HEK293T (cell line): Measurements from ENCODE around the gene ARHGEF19.
"Not testable (repeated sequence)": the region's sequence is repeated elsewhere in the genome, so short reads cannot be mapped to it uniquely, and the experiment has no call there.

ENCODE experiments used
- CTCF ChIA-PET: fragments of 350-600 bp; formaldehyde crosslinking; extraction: SDS; loops from one replicate; lab custom pipeline; 2021; ENCODE audit warnings: antibody characterized with exemption, inconsistent platforms; lab: Yijun Ruan, JAX
- POLR2A ChIA-PET: fragments of 350-600 bp; formaldehyde crosslinking; extraction: SDS; loops from one replicate; lab custom pipeline; 2020; ENCODE audit warnings: antibody characterized with exemption, inconsistent platforms; lab: Yijun Ruan, JAX
- DNase-seq: peaks from one replicate; pipeline ENCODE4 v3.0.0; 2012; ENCODE audit warnings: mixed read lengths; ENCODE audit errors: extremely low spot score
- ARNT ChIP-seq: fragments of 450-650 bp; IDR thresholded peaks from 2 replicates; pipeline ENCODE4 v1.6.1; 2017; ENCODE audit warnings: mild to moderate bottlenecking
- BHLHE40 ChIP-seq: fragments of 450-650 bp; IDR thresholded peaks from 2 replicates; pipeline ENCODE4 v1.6.1; 2016; ENCODE audit warnings: mild to moderate bottlenecking, moderate library complexity, borderline replicate concordance
- CTBP1 ChIP-seq: fragments of 450-650 bp; IDR thresholded peaks from 2 replicates; pipeline ENCODE4 v1.6.1; 2016; ENCODE audit warnings: borderline replicate concordance
- ELF4 ChIP-seq: fragments of 450-650 bp; IDR thresholded peaks from 2 replicates; pipeline ENCODE4 v1.6.1; 2017; ENCODE audit warnings: antibody characterized with exemption
- FOXA1 ChIP-seq: fragments of 450-650 bp; IDR thresholded peaks from 2 replicates; pipeline ENCODE4 v1.6.1; 2016; ENCODE audit warnings: mild to moderate bottlenecking
- FOXK2 ChIP-seq: fragments of 450-650 bp; IDR thresholded peaks from 2 replicates; pipeline ENCODE4 v1.6.1; 2016; ENCODE audit warnings: mild to moderate bottlenecking
- FOXM1 ChIP-seq: fragments of 450-650 bp; IDR thresholded peaks from 2 replicates; pipeline ENCODE4 v1.6.1; 2017; ENCODE audit warnings: mild to moderate bottlenecking, borderline replicate concordance
- HDGF ChIP-seq: fragments of 450-650 bp; IDR thresholded peaks from 2 replicates; pipeline ENCODE4 v1.6.1; 2017; ENCODE audit warnings: antibody characterized with exemption, borderline replicate concordance
- L3MBTL2 ChIP-seq: fragments of 450-650 bp; conservative IDR thresholded peaks from 2 replicates; pipeline ENCODE4 v1.6.1; 2016; ENCODE audit warnings: mild to moderate bottlenecking
- LEF1 ChIP-seq: fragments of 450-650 bp; IDR thresholded peaks from 2 replicates; pipeline ENCODE4 v1.6.1; 2017; ENCODE audit warnings: mild to moderate bottlenecking, borderline replicate concordance
- NFRKB ChIP-seq: fragments of 450-650 bp; IDR thresholded peaks from 2 replicates; pipeline ENCODE4 v1.6.1; 2016; ENCODE audit warnings: mild to moderate bottlenecking, moderate library complexity
- SP1 ChIP-seq: fragments of 450-650 bp; IDR thresholded peaks from 2 replicates; pipeline ENCODE4 v1.6.1; 2017
- SUZ12 ChIP-seq: fragments of 450-650 bp; IDR thresholded peaks from 2 replicates; pipeline ENCODE4 v1.6.1; 2016; ENCODE audit warnings: mild to moderate bottlenecking
- TARDBP ChIP-seq: fragments of 450-650 bp; IDR thresholded peaks from 2 replicates; pipeline ENCODE4 v1.6.1; 2016
- ZNF384 ChIP-seq: fragments of 450-650 bp; IDR thresholded peaks from 2 replicates; pipeline ENCODE4 v1.6.1; 2016
- TF ChIP-seq, protein P1 (sequence below): fragments of 450-650 bp; IDR thresholded peaks from 2 replicates; pipeline ENCODE4 v1.6.1; 2016

The ARHGEF19 gene

DNA sequence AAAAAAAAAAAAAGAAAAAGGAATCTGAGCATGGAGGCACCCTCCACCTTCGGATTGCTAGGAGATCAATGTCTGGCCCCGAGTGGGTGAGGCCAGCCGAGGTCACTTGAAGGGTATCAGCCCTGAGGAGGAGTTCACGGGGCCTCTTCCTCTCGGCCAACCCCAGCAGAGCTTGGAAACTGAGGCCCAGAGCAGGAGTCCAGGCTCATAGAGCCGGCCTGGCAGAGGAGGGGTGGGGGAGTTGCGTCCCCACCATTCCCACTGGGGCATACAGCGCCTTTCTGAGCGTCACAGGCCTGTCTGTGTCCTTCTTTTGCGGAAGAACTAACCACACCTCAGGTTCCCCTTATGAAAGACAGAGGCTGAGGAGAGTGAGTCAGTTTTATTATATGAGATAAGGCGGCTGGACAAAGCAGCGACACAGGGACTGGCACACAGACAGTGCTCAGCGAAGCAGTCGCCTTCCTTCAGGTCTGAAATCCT is 39.4 kb downstream of the ARHGEF19 start:
- CTCF ChIA-PET = interaction anchor here (0.9 kb wide), 1 partner anchor 90 kb away, joined by 5 read pairs; no protein-coding TSS in a partner anchor
- TF ChIP-seq L3MBTL2 (no peak), HDGF (no peak), SUZ12 (no peak), NFRKB (no peak), FOXK2 (no peak), LEF1 (no peak), TARDBP (no peak), FOXA1 (no peak), SP1 (no peak), ARNT (no peak)
- POLR2A ChIA-PET = interaction anchor here (0.8 to 1.1 kb wide), 2 partner anchors 94 to 99 kb away, joined by 3 read pairs; partner anchors contain the start of gene FAM131C
- DNase-seq = no peak

DNA sequence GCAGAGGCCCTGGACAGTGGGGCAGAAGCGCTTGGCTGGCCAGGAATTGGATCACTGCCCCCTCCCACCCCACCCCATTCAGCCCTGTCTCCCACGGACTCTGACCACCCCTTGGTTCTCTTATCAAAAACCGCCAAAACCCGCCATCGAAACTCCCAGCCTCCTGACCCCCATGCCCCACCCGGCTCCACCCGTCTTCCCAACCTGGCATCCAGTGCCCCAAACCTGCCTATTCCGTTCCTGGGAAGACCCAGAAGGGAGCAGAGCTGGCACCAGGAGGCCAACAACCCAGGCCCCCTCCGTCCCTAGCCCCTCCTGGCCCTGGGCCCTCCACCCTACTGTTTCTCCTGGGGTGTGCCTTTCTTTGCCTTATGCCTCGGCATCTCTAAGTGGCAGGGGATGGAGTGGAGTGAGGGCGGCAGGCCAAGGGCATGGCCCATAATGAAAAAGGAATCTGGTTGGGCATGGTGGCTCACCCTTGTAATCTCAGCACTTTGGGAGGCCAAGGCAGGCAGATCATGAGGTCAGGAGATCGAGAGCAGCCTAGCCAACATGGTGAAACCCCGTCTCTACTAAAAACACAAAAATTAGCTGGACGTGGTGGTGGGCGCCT is 40.1 kb downstream of the ARHGEF19 start:
- DNase-seq = no peak
- ChIA-PET CTCF (interaction anchor here (0.6 kb wide), 1 partner anchor 75 kb away, joined by 3 read pairs; no protein-coding TSS in a partner anchor), POLR2A (no interaction called here)
- TF ChIP-seq LEF1 (no peak), FOXM1 (no peak), FOXA1 (no peak), FOXK2 (no peak), ZNF384 (no peak), SP1 (no peak), L3MBTL2 (no peak), SUZ12 (no peak), BHLHE40 (no peak), CTBP1 (no peak)
- TF ChIP-seq, protein P1, sequence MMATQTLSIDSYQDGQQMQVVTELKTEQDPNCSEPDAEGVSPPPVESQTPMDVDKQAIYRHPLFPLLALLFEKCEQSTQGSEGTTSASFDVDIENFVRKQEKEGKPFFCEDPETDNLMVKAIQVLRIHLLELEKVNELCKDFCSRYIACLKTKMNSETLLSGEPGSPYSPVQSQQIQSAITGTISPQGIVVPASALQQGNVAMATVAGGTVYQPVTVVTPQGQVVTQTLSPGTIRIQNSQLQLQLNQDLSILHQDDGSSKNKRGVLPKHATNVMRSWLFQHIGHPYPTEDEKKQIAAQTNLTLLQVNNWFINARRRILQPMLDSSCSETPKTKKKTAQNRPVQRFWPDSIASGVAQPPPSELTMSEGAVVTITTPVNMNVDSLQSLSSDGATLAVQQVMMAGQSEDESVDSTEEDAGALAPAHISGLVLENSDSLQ = no peak

- DNase-seq = no peak
- POLR2A ChIA-PET = no interaction called here
- CTCF ChIA-PET = interaction anchor here (0.6 kb wide), 1 partner anchor 76 kb away, joined by 3 read pairs; no protein-coding TSS in a partner anchor
- TF ChIP-seq SUZ12 (no peak), ELF4 (no peak), ZNF384 (no peak), NFRKB (no peak), FOXA1 (no peak)
These were observed 40.9 kb downstream of the ARHGEF19 start for GRCh38 chr1:16171314-16172151.

- POLR2A ChIA-PET = interaction anchor here (1.6 kb wide), 1 partner anchor 14 kb away, joined by 5 read pairs; the partner anchor contains the start of gene EPHA2
- TF ChIP-seq BHLHE40 = no peak
- TF ChIP-seq, protein P1 = no peak
- TF ChIP-seq NFRKB = no peak
- no peak for TF ChIP-seq CTBP1
- no peak for TF ChIP-seq SUZ12
- no peak for TF ChIP-seq HDGF
- no peak for TF ChIP-seq TARDBP
- TF ChIP-seq ZNF384 = no peak
- no peak for TF ChIP-seq L3MBTL2
- TF ChIP-seq FOXM1 = no peak
- no peak for TF ChIP-seq FOXA1
- no peak for TF ChIP-seq ELF4
- no peak for TF ChIP-seq FOXK2
- no peak for TF ChIP-seq ARNT
- TF ChIP-seq SP1 = no peak
- TF ChIP-seq LEF1 = no peak
- CTCF ChIA-PET = no interaction called here
- DNase-seq = no peak
These were observed 42.2 kb downstream of the ARHGEF19 start for GRCh38 chr1:16170283-16170673.

- no peak for DNase-seq
- POLR2A ChIA-PET = interaction anchor here (1.6 kb wide), 1 partner anchor 13 kb away, joined by 5 read pairs; the partner anchor contains the start of gene EPHA2
- CTCF ChIA-PET = interaction anchor here (1.3 to 1.9 kb wide), 2 partner anchors 86 to 90 kb away, joined by 4 read pairs; no protein-coding TSS in a partner anchor
- TF ChIP-seq FOXM1 (no peak), NFRKB (no peak), ARNT (no peak), ZNF384 (no peak), LEF1 (no peak), TARDBP (no peak), SUZ12 (no peak), SP1 (no peak), FOXK2 (no peak), HDGF (no peak), ELF4 (no peak), FOXA1 (no peak), L3MBTL2 (no peak), CTBP1 (no peak), BHLHE40 (no peak)
- TF ChIP-seq, protein P1 = no peak
These were observed 43.7 kb downstream of the ARHGEF19 start for GRCh38 chr1:16168622-16169360.

DNA sequence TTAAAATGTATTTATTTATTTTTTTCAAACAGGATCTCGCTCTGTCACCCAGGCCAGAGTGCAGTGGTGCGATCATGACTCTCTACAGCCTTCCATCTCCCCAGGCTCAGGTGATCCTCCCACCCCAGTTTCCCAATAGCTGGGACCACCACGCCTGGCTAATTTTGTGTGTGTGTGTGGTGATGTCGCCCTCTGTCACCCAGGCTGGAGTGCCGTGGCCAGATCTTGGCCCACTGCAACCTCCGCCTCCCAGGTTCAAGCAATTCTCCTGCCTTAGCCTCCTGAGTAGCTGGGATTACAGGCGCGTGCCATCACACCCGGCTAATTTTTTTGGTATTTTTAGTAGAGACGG is 44.3 kb downstream of the ARHGEF19 start:
- not testable (repeated sequence) for DNase-seq
- CTCF ChIA-PET = interaction anchor here (1.3 to 1.9 kb wide), 2 partner anchors 86 to 89 kb away, joined by 4 read pairs; no protein-coding TSS in a partner anchor
- POLR2A ChIA-PET = interaction anchor here (0.9 kb wide), 1 partner anchor 15 kb away, joined by 3 read pairs; no protein-coding TSS in a partner anchor
